ENCODE measurements around the gene KCNN3. TPM values are rescaled to one million over a fixed set of nuclear protein-coding genes. Genes with fewer than 3 reads are reported as not detected.

KCNN3 gene
- total RNA-seq, 2 experiments from 2014 or later: 0.02 to 0.14 TPM

DNA sequence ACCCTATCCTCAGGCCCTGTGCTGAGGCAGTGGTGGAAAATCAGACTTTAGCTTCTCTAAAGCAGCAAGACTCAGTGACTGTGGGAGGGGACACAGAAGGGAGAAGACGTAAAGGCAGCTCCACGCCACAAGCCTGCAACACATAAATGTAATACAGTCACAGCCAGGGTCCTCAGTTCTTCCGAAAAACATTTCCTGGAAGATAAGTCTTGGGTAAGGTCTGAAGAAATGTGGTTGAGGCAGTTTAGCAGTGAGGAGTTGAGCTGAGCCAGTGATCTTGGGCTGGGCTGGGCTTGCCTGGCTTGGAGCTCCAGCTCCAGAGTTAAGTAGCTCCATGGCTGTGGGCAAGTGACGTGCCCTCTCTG is 134.3 kb downstream of the KCNN3 start:
- CTCF ChIA-PET: interaction anchor here (1.5 to 1.6 kb wide), 2 partner anchors 9 to 16 kb away, joined by 4 to 5 read pairs; no protein-coding TSS in a partner anchor
- peaks cover 25% of the 10 kb centered on the region for H3K27me3 Mint-ChIP-seq

DNA sequence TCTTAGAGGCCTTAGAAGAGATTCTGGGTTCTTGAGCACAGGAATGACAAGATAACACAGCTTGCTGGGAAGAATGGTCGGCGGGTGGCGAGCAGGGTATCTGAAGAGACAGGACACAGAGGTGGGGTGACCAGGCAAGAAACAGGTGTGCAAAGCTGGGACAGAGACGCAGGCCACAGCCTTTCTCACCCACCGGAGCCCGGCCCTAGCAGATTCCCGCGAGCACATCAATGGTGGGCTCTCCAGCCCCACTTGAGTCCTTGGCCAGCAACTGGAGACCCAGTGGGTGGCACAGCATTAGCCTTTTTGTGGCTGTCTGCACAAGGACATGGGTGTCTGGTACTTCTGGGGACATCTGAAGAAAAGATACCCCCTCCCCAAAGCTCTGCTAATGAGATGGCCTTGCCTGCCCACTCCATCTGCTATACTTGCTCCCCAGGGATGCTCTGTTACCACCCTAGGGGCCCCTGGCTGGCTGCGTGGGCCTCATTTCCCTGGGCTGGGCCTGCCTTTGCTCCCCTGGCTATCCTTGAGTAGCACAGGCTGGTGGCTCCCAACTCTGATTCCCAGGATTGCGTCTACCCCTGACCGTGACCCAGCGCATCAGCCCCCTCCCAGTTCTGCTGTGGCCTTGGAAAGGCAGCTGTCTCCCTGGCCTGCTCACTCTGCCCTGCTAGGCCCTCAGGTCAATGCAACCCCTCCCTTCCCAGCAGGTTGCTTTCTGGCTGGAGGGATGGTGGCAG is 134.8 kb downstream of the KCNN3 start:
- ChIA-PET CTCF (no interaction called here), POLR2A (no interaction called here)
- Mint-ChIP-seq H3K4me1 (ENCODE audit: low read depth) (peaks cover 49% of the 10 kb centered on the region), H3K9me3 (no peaks in the 10 kb centered on the region), H3K4me3 (no peak overlapping the region), H3K36me3 (no peaks in the 10 kb centered on the region), H3K27ac (no peak overlapping the region), H3K27me3 (peaks cover 25% of the 10 kb centered on the region)
- DNase-seq: no peak
- intact Hi-C loops (cut with micrococcal nuclease): no loop called here

More for the DNA sequence above, 134.3 kb downstream of the KCNN3 start:
- Mint-ChIP-seq H3K27ac (no peak overlapping the region), H3K36me3 (no peaks in the 10 kb centered on the region), H3K4me1 (ENCODE audit: low read depth) (peaks cover 43% of the 10 kb centered on the region), H3K4me3 (no peak overlapping the region), H3K9me3 (no peaks in the 10 kb centered on the region)
- intact Hi-C loops (cut with micrococcal nuclease): loop anchor here (2.0 kb wide), 1 partner anchor 23 kb away; no protein-coding TSS in a partner anchor
- DNase-seq: no peak
- POLR2A ChIA-PET: no interaction called here

DNA sequence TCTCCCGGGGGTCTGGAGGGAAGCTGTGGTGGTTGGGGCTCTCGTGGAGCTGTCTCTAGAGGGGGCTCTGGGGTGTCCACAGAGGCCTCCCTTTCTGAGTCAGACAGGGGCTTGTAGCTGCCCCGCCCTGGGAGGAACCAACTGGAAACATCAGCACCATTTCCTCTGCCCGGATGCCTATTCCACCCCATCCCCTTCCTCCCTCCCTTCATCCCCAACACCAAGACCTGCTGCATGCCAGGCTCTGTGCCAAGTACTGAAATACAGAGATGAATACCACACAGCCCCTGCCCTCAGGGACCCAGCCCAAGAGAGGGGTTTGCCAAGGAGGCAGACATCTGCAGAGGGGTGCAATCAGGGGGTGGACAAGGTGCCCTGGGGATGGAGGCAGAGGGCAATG is 136.5 kb downstream of the KCNN3 start:
- Mint-ChIP-seq H3K27ac (no peak overlapping the region), H3K9me3 (no peaks in the 10 kb centered on the region), H3K4me3 (no peak overlapping the region), H3K36me3 (no peaks in the 10 kb centered on the region), H3K27me3 (peaks cover 20% of the 10 kb centered on the region), H3K4me1 (ENCODE audit: low read depth) (peaks cover 53% of the 10 kb centered on the region)
- ChIA-PET POLR2A (no interaction called here), CTCF (interaction anchor here (1.3 kb wide), 1 partner anchor 15 kb away, joined by 4 read pairs; no protein-coding TSS in a partner anchor)
- no peak for DNase-seq
- intact Hi-C loops (cut with micrococcal nuclease): no loop called here

DNA sequence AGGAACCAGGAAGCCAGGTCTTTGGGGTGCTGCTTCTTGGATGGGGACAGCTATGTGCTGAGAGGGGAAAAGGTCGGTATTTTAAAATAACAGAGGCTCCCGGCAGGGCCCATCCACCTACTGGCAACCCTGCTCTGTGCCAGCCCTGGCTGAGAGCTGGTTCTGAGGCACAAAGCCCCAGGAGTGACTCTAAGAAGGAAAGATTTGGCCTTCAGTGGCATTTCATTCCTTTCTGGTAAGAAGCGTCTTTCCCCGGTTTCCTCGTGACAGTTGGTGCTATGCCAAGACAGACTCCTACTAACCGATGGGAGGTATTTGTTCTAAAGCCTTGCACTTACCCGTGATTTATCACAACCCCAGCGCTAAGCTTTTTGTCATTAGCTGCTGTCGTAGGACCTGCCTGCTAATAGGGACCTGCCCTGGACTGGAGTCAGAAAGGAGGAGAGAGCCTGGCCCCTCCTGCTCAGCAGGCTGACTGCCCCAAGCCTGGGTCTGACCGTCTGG is 139.0 kb downstream of the KCNN3 start:
- no peak for DNase-seq
- Mint-ChIP-seq H3K27me3 (peaks cover 15% of the 10 kb centered on the region), H3K4me1 (ENCODE audit: low read depth) (peaks cover 44% of the 10 kb centered on the region), H3K27ac (no peak overlapping the region), H3K36me3 (no peaks in the 10 kb centered on the region), H3K9me3 (no peaks in the 10 kb centered on the region), H3K4me3 (no peak overlapping the region)
- intact Hi-C loops (cut with micrococcal nuclease): no loop called here
- POLR2A ChIA-PET: interaction anchor here (0.8 kb wide), 1 partner anchor 299 kb away, joined by 3 read pairs; no protein-coding TSS in a partner anchor
- CTCF ChIA-PET: interaction anchor here (1.5 to 2.0 kb wide), 3 partner anchors 10 to 61 kb away, joined by 3 to 11 read pairs (median 5); no protein-coding TSS in a partner anchor

DNA sequence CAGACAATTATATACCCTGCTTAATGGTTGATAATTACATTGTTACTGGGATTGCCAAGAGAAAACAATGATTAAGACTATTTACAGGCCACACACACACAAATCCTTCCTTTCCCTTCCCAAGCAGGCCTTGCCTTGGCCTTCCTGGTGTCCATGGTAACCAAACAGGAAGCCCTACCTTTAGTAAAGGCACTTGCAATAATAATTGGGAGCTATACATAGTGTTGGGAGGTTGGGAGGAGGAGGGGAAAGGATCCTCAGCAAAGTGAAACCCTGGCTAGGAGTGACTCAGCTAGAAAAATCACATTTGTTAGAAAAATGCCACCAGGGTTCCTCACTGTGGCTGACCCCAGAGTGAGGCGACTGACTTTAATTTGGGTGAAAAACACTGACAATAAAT is 139.8 kb downstream of the KCNN3 start:
- no peak for DNase-seq
- intact Hi-C loops (cut with micrococcal nuclease): no loop called here
- Mint-ChIP-seq H3K4me1 (ENCODE audit: low read depth) (peaks cover 41% of the 10 kb centered on the region), H3K9me3 (no peaks in the 10 kb centered on the region), H3K36me3 (no peaks in the 10 kb centered on the region), H3K27ac (no peak overlapping the region), H3K27me3 (peaks cover 16% of the 10 kb centered on the region), H3K4me3 (no peak overlapping the region)
- ChIA-PET CTCF (interaction anchor here (0.8 to 2.0 kb wide), 6 partner anchors 11 to 251 kb away, joined by 3 to 11 read pairs (median 3); no protein-coding TSS in a partner anchor), POLR2A (interaction anchor here (0.8 to 1.4 kb wide), 2 partner anchors 14 to 298 kb away, joined by 3 to 4 read pairs; no protein-coding TSS in a partner anchor)

DNA sequence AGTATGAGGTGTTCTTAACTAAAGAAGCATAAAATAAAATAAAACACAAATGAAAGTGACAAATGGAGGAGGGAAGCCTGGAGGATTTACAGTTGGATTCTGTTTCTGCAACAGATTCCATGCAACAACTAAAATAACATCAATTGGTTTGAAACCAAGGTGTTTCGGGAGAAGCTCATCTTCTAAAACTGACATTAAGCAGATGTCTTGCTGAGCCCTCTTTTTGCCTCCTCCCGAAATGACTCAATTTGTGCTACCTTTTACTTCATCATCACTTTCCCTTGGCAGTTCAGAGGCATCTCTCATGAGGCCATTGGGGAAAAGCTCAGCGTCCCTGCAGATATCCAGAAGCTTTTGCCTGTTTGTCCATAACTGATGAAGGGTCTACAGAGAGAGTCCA is 140.5 kb downstream of the KCNN3 start:
- Mint-ChIP-seq H3K4me1 (ENCODE audit: low read depth) (peaks cover 41% of the 10 kb centered on the region), H3K9me3 (no peaks in the 10 kb centered on the region), H3K27ac (no peak overlapping the region), H3K27me3 (peaks cover 16% of the 10 kb centered on the region), H3K4me3 (no peak overlapping the region), H3K36me3 (no peaks in the 10 kb centered on the region)
- DNase-seq: no peak
- intact Hi-C loops (cut with micrococcal nuclease): loop anchor here (2.0 to 5.0 kb wide), 3 partner anchors 15 to 128 kb away; no protein-coding TSS in a partner anchor
- POLR2A ChIA-PET: interaction anchor here (1.4 kb wide), 1 partner anchor 15 kb away, joined by 4 read pairs; no protein-coding TSS in a partner anchor
- CTCF ChIA-PET: interaction anchor here (0.7 to 2.0 kb wide), 7 partner anchors 12 to 250 kb away, joined by 3 to 11 read pairs (median 3); no protein-coding TSS in a partner anchor

DNA sequence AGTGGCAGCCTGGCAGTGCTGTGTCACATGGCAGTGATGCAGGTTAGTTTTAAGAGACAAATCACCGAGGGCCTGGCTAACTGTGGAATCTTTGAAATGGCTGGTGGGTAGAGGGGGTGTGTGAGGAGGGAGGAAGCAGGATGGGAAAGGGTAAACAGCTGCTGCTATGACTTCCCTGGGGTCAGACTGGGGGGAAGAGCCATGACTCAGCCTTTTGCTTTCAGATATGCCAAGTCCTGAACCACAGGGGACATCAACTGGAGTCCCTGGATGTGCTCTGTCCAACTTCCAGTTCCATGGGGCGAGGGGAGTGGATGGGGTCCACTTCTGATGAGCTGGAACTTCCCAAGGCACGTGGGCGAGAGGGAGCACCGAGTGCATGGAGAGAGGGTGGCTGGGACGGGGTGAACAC is 141.0 kb downstream of the KCNN3 start:
- no peaks in the 10 kb centered on the region for H3K36me3 Mint-ChIP-seq
- no peak overlapping the region for H3K27ac Mint-ChIP-seq
- peaks cover 16% of the 10 kb centered on the region for H3K27me3 Mint-ChIP-seq
- H3K4me3 Mint-ChIP-seq: no peak overlapping the region
- ChIA-PET CTCF (interaction anchor here (0.7 to 2.0 kb wide), 3 partner anchors 18 to 169 kb away, joined by 3 to 11 read pairs (median 3); no protein-coding TSS in a partner anchor), POLR2A (interaction anchor here (1.4 kb wide), 1 partner anchor 16 kb away, joined by 4 read pairs; no protein-coding TSS in a partner anchor)
- H3K4me1 Mint-ChIP-seq (ENCODE audit: low read depth): peaks cover 41% of the 10 kb centered on the region
- no peaks in the 10 kb centered on the region for H3K9me3 Mint-ChIP-seq
- peak; percentile 38 for DNase-seq
- intact Hi-C loops (cut with micrococcal nuclease): loop anchor here (2.0 to 5.0 kb wide), 3 partner anchors 16 to 128 kb away; no protein-coding TSS in a partner anchor

DNA sequence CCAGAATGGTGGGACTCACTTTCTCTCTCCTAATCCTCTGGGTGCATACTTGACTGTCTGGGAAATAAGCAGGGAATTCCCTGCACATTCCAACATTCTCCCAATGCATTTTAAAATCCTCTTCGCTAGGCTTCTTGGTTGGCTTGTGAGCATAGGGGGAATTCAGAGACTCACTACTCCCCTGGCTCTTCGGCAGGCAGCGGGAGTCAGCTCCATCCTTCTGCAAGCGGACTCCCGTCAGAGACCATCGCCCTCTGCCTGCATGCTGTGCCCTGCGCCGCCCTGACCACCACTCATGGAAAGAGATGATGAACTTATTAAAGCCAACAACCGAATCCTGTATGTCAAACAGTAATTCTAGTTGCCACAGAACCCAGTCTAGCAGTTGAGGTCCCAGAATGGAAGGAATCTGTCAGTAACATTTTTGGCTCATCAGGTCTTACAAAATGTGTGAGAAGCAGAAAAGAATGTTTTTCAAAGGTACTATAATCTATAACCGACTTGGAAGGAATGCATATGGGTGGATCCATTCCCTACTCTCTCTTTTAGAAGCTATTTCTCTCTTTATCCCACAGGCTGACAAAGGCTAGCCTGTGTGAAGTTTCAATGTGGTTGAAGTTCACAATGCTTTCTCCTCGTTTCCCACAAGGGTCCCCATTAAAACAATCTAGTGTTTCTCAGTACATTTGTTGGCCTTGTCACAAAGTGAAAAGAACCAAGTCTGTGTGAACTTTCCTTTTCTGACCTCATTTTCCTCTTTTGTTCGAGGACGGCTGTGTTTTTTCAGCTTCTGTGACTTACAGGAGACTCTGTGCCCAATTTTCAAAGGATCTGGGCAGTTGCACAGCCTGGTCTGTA is 143.0 kb downstream of the KCNN3 start:
- H3K9me3 Mint-ChIP-seq: no peaks in the 10 kb centered on the region
- no peaks in the 10 kb centered on the region for H3K36me3 Mint-ChIP-seq
- H3K4me1 Mint-ChIP-seq (ENCODE audit: low read depth): peaks cover 45% of the 10 kb centered on the region
- no peak overlapping the region for H3K27ac Mint-ChIP-seq
- peaks cover 12% of the 10 kb centered on the region for H3K27me3 Mint-ChIP-seq
- CTCF ChIA-PET: interaction anchor here (1.0 to 1.8 kb wide), 2 partner anchors 23 to 57 kb away, joined by 3 to 9 read pairs; no protein-coding TSS in a partner anchor
- POLR2A ChIA-PET: interaction anchor here (0.6 to 0.7 kb wide), 2 partner anchors 17 to 194 kb away, joined by 3 read pairs; no protein-coding TSS in a partner anchor
- intact Hi-C loops (cut with micrococcal nuclease): loop anchor here (5.0 kb wide), 1 partner anchor 130 kb away; no protein-coding TSS in a partner anchor
- no peak overlapping the region for H3K4me3 Mint-ChIP-seq
- no peak for DNase-seq

DNA sequence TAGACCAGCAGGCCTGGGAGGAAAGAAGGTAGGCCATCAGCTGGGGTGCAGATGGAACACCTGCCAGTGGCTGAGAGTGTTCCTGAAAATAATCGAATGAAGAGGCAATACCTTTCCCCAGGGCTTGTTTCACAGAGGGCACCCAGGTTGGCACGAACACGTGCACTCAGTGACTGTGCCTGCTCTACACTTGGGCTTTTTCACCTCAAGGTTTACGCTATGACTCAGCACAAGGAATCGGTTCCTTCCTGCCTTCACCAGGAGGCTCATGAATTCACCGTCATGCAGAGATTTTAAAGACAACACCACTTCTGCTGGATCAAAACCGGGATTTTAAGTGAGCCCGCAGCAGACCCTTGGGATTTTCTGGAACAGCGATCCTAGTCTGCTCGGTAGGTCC is 143.6 kb downstream of the KCNN3 start:
- CTCF ChIA-PET: interaction anchor here (1.0 to 1.8 kb wide), 2 partner anchors 24 to 57 kb away, joined by 3 to 9 read pairs; no protein-coding TSS in a partner anchor
- Mint-ChIP-seq H3K4me3 (no peak overlapping the region), H3K4me1 (ENCODE audit: low read depth) (peaks cover 52% of the 10 kb centered on the region), H3K9me3 (no peaks in the 10 kb centered on the region), H3K36me3 (no peaks in the 10 kb centered on the region), H3K27me3 (peaks cover 9% of the 10 kb centered on the region), H3K27ac (no peak overlapping the region)
- intact Hi-C loops (cut with micrococcal nuclease): loop anchor here (5.0 kb wide), 1 partner anchor 131 kb away; no protein-coding TSS in a partner anchor
- POLR2A ChIA-PET: no interaction called here
- DNase-seq: peak; percentile 67

DNA sequence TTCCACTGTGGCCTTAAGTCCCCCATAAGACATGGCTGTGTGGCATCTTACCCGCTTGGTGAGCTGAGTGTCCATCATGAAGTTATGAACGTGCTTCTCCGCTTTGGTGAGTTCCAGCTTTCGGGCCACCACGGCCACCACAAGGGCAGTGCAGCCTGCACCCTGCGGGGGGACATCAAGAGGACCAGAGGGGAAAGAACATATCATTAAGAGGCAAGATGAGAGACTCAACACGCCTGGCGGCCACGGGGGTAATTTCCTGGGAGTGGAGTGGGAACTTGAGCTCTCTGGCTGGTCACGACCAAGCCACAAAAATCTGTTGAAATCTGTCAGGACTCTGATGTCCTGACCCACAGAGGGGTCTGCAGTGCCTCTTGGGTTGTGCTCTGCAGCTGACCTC is 144.2 kb downstream of the KCNN3 start:
- no peak for DNase-seq
- Mint-ChIP-seq H3K27me3 (peaks cover 9% of the 10 kb centered on the region), H3K9me3 (no peaks in the 10 kb centered on the region), H3K36me3 (no peaks in the 10 kb centered on the region), H3K27ac (no peak overlapping the region), H3K4me1 (ENCODE audit: low read depth) (peaks cover 54% of the 10 kb centered on the region), H3K4me3 (no peak overlapping the region)
- intact Hi-C loops (cut with micrococcal nuclease): loop anchor here (5.0 kb wide), 1 partner anchor 131 kb away; no protein-coding TSS in a partner anchor
- ChIA-PET POLR2A (no interaction called here), CTCF (interaction anchor here (1.0 to 1.8 kb wide), 2 partner anchors 24 to 56 kb away, joined by 3 to 9 read pairs; no protein-coding TSS in a partner anchor)

Measured in activated CD4-positive, alpha-beta memory T cell treated with anti-CD3 and anti-CD28 coated beads for 36 hours (primary cell).